GM19468 (cell line): Measurements from ENCODE around the gene ECSIT.
"Not testable (repeated sequence)": the region's sequence is repeated elsewhere in the genome, so short reads cannot be mapped to it uniquely, and the experiment has no call there.

ENCODE experiments used
- ATAC-seq: cut with Tn5 transposase; IDR thresholded peaks from one replicate; pipeline ENCODE4 v1.9.1; 2021; ENCODE audit warnings: mild to moderate bottlenecking, moderate library complexity, moderate number of reproducible peaks; ENCODE audit not compliant: unreplicated experiment; ENCODE audit errors: extremely low read depth

Gene ECSIT

DNA sequence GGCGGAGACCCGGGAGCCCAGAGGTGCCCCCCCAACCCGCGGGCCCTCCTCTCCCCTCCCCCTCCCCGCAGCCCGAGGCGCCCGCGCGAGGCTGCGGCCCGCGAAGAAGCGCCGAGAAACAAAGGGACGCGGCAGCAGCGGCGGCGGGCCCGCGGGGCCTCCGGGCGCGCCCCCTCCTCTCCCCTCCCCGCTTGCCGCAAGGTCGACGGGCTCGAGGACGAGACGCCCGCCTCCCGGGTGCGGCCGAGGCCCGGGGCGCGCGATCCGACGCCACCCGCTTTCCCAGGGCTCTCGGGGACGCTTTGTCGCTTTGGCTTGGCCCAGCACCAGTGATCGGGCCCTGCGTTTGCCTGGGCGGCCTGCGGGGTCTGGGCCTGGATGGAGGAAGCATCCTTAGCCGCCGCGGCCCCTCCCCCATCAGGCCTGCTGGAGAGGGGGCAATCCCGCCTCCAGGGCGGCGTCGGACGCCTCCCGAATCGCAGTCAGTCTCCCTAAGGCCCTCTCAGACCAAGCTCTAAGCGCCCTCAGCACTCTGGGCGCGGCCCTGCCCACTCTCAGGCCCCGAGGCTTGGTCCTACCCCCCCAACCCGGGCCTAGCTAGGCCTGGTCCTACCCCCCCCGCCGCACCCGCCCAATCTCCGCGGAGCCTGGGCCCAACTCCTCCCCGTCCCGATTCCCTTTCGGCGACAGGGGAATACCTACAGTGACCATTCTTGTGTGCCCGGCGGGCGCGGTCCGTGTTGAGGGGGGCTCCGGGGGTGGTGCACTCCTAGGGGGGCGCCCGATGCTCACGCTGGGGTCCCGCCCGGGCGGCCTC, 48.8 kb downstream of the ECSIT start:
- no peak for ATAC-seq

DNA sequence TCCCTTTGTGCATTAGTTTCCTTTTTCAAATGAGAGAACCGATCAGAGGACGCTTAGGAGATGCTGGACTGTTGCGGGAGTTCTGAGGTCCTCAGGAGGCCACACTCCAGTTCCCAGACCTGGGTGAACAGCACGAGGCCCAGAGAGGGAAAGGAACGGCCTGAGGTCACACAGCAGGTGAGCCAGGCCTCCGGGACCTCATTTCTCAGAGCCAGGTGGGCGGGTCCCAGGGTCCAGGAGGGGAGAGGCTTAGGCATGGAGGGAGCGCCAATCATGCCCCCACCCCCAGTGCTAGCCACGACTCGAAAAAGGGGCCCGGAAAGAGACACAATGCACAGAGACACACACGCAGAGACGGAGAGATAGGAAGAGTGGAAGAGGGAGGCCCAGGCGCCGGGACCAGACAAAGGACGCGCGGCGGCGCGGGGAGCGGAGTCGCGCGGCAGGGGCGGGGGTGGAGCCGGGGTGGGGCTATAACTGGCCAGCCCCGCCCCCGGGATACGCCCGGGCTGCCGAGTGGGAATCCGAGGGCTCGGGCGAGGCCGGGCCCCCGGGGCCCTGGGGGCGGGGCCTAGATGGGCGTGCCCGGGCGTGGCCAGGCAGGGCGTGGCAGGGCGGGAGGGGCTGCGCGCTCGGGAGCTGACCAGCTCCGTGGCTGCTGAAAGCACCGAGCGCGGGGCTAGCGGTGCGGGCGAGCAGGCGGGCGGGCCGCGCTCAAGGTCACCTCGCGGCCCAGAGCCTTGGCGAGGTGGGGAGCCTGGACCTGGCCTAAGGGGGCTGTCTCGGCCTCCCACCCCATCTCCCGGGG, 49.6 kb downstream of the ECSIT start:
- ATAC-seq = no peak

GRCh38 chr19:11478167-11479089, 50.5 kb downstream of the ECSIT start:
- no peak for ATAC-seq

DNA sequence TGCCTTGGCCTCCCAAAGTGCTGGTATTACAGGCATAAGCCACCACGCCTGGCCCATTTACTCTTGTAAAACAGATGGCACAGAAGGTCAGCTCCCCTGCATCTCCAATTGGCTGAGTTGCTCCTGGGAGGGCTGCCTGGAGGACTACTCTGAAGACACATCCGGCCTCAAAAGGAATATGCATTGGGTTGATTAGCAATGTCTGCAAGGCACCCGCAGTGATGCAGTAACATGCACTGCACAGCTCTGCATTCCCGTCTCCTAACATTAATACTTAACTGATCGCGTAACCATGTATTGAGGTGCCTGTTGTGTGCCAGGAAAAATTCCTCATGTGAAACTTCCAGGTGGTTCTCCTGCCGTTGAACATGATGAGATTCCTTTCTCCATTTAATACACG, 53.1 kb downstream of the ECSIT start:
- ATAC-seq = no peak

GRCh38 chr19:11475343-11475742, 53.6 kb downstream of the ECSIT start:
- ATAC-seq = not testable (repeated sequence)

DNA sequence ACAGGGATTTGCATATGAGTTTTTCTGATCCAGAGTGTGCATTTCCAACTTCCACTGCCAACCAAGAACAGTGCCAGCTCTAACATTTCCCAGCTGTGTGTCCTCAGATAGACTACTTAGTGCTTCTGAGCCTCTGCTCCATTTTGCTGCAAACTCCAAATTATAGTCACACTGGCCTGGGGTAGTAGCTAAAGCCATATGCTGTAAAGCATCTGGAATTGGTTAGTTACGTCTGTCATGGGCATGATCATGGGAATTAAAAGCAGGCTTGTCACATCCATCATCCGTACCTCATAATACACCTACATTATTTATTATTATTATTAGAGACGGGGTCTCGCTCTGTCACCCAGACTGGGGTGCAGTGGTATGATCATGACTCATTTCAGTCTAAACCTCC, 55.2 kb downstream of the ECSIT start:
- no peak for ATAC-seq

GRCh38 chr19:11468266-11468845, 60.6 kb downstream of the ECSIT start:
- ATAC-seq = not testable (repeated sequence)

GRCh38 chr19:11465600-11465999, 63.3 kb downstream of the ECSIT start:
- ATAC-seq = no peak

- no peak for ATAC-seq
Observed at GRCh38 chr19:11464333-11465265, 64.3 kb downstream of the ECSIT start.

DNA sequence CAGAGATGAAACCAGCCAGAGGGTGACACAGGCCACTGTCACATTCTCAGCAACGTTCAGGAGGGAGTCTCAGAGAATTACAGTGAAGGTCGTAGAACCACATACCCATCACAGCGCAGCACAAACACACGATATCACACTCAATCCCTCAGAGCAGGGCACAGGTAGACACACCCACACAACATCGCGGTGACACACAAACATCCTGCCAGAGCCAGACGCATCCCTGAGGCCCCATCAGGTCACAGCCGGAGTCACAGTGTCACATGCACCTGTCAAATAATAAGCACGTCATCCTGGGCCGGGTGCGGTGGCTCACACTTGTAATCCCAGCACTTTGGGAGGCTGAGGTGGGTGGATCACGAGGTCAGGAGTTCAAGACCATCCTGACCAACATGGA, 65.5 kb downstream of the ECSIT start:
- no peak for ATAC-seq

DNA sequence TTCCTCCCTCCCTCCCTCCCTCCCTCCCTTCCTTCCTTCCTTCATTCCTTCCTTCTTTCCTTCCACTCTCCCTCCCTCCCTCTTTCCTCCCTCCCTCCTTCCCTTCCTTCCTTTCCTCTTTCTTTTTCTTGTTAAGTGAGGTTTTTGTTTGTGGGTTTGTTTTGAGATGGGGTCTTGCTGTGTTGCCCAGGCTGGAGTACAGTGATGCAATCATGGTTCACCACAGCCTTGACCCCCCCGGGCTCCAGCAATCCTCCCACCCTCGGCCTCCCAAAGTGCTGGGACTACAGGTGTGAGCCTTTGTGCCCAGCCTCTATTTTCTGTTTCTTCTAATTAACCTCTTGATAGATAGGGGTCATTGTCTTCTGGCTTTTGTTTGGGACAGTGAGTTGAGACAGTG, 67.5 kb downstream of the ECSIT start:
- no peak for ATAC-seq

DNA sequence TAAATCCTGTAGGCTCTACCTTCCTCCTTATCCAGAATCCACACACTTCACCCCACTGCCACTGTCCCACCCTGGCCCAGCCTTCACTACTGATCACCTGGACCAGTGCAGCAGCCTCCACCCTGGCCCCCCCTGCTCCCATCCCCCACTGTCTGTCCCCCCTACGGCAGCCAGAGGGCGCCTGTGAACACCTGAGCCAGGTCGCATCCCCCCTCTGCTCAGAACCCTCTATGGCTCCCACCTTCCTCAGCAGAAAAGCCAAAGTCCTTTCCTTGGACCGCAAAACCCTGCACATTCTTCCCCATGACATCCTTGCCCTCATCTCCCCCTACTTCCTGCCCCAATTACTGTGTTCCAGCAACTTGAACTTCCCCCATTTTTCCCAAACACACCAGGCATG, 68.7 kb downstream of the ECSIT start:
- ATAC-seq = no peak

DNA sequence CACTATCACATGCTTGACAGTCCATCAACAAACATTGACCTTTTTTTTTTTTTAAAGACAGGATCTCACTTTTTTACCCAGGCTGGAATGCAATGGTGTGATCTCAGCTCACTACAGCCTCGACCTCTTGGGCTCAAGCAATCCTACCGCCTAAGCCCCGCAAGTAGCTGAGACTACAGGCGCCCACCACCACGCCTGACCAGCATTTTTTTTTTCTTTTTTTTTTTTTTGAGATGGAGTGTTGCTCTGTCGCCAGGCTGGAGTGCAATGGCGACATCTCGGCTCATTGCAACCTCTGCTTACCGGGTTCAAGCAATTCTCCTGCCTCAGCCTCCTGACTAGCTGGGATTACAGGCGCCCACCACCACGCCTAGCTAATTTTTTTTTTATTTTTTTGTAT, 70.0 kb downstream of the ECSIT start:
- not testable (repeated sequence) for ATAC-seq

- no peak for ATAC-seq
Observed at GRCh38 chr19:11458236-11458900, 70.6 kb downstream of the ECSIT start.

GRCh38 chr19:11457831-11458230, 71.1 kb downstream of the ECSIT start:
- ATAC-seq = no peak

DNA sequence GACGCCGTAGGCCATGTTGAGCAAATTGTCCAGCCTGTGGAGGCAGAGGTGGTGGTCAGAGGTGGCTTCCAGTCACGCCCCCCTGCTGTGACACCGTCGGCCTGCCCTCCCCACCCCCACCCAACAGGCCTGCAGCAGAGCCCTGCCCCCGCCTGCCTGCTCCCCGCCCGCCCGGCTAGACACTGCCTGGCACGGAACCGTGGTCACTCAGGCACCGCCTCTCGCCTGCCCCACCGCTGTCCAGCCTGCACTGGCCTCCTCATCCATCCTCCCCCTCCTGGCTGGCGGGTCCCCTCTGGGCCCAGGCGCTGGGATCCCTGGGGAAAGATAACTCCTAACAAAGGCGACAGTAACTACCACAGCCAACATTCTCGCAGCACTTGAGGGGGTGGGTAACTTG, 71.8 kb downstream of the ECSIT start:
- ATAC-seq = no peak

DNA sequence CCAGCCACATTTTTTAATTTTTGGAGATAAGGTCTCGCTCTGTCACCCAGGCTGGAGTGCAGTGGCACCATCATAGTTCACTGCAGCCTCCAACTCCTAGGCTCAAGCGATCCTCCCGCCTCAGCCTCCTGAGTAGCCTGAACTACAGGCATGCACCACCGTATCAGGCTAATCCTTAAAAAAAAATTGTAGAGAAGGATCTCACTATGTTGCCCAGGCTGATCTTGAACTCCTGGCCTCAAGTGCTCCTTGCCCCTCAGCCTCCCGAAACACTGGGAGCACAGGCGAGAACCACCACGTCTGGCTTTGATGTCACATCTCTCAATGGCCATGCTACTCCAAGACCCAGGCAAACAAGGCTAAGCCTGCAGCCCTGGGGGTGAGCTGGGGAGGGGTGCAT, 72.3 kb downstream of the ECSIT start:
- no peak for ATAC-seq
